Upper lobe of right lung (tissue), 1 donor: ENCODE measurements around the gene GALNT3. TPM values are rescaled to one million over a fixed set of nuclear protein-coding genes. Genes with fewer than 3 reads are reported as not detected.

Source experiments
- ATAC-seq: fragments of 200-7000 bp; cut with Tn5 transposase; one replicate; pipeline ENCODE4 v1.9.1; 2020; ENCODE audit warnings: mild to moderate bottlenecking, moderate library complexity
- DNase-seq: peaks from one replicate; pipeline ENCODE4 v3.0.0-alpha.2; 2020
- H3K27ac ChIP-seq: fragments of 200-600 bp; one replicate; pipeline ENCODE4 v1.8.0; 2022
- H3K27me3 ChIP-seq: fragments of 200-600 bp; one replicate; pipeline ENCODE4 v1.8.0; 2022; ENCODE audit warnings: mild to moderate bottlenecking
- H3K36me3 ChIP-seq: fragments of 200-600 bp; one replicate; pipeline ENCODE4 v1.8.0; 2022
- H3K4me1 ChIP-seq: fragments of 200-600 bp; one replicate; pipeline ENCODE4 v1.8.0; 2022
- H3K4me3 ChIP-seq: fragments of 200-600 bp; one replicate; pipeline ENCODE4 v1.8.0; 2022; ENCODE audit warnings: mild to moderate bottlenecking
- H3K9me3 ChIP-seq: fragments of 200-600 bp; one replicate; pipeline ENCODE4 v1.8.0; 2022
- CTCF ChIP-seq: fragments of 200-600 bp; IDR thresholded peaks from one replicate; pipeline ENCODE4 v1.8.0; 2022; ENCODE audit warnings: antibody characterized with exemption
- intact Hi-C: fragments of 100-400 bp; cut with DNase I; formaldehyde crosslinking; loops from one replicate; pipeline ENCODE4 v1.11.0; 2022
- total RNA-seq: library from RNA; stranded (reverse); fragmentation: NEBNext Ultra II Directional; extraction: Animal tissue kit (Norgen Biotek cat#: 25700); gene quantifications from one replicate; pipeline ENCODE4 v1.2.1, GENCODE V29; 2021
- donor health status: DM: no; HTN: yes; CAD: no; lungs with severe emphysema.

GALNT3 gene
- total RNA-seq, 1 donor from 2014 or later, result 25.8 TPM

DNA sequence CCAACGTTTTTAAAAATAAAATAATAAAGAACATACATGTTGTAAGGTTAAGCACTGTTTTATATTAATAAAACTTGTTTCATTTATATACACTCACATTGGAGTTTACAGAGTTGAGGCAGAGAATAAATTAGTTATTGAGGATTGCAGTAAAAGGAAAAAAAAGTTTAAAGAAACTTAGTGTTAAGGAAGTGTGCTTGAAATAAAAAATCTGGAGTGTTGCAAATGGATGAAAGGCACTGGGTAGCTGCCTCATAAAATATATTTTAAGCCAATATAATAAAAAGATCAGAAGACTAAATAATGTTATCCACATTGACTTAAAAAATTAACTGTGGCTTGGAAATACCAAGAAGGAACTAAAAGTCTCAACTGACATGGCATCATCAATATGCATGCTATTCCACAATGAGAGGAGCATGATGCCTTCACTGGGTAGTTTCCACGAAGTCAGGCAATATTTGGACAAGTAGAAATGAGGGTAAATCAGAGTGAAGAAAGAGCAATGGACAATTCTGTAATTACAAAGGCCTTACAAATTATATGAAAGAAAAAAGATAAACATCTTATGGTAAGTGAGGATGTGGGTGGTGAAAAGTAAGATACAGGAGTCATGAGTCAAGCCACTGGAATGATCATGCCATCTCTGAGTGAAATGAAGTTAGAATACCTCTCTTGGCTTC, 2.5 kb downstream of the GALNT3 start:
- no peak for DNase-seq
- Histone ChIP-seq H3K4me1 (no peaks in the 10 kb centered on the region), H3K4me3 (no peak overlapping the region), H3K27me3 (no peaks in the 10 kb centered on the region), H3K27ac (no peak overlapping the region), H3K36me3 (no peaks in the 10 kb centered on the region), H3K9me3 (no peaks in the 10 kb centered on the region)
- TF ChIP-seq CTCF, result no peak
- intact Hi-C loops, result no loop called here
- no peak for ATAC-seq

DNA sequence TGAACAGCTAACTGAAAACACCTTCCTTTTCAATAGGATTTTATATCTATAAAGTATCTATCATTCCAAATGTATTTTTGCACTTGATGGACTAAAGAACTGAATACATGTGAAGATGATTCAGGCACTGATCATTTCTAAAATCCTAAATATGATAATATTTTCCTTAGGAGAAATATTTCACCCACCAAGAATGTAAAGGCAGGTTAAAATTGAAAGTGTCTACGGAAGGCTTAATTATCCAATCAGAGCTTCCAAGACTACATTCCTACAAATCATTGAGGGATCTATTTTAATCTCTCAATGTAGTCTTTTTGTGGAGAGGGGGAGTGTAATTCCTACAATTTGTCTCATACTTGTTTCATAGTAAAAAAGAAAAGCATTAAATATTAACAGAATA, 3.6 kb downstream of the GALNT3 start:
- no peak for TF ChIP-seq CTCF
- Histone ChIP-seq H3K36me3 (no peaks in the 10 kb centered on the region), H3K9me3 (no peaks in the 10 kb centered on the region), H3K27ac (no peak overlapping the region), H3K27me3 (no peaks in the 10 kb centered on the region), H3K4me1 (no peaks in the 10 kb centered on the region), H3K4me3 (no peak overlapping the region)
- DNase-seq (no peak), ATAC-seq (no peak)
- intact Hi-C loops, result no loop called here

DNA sequence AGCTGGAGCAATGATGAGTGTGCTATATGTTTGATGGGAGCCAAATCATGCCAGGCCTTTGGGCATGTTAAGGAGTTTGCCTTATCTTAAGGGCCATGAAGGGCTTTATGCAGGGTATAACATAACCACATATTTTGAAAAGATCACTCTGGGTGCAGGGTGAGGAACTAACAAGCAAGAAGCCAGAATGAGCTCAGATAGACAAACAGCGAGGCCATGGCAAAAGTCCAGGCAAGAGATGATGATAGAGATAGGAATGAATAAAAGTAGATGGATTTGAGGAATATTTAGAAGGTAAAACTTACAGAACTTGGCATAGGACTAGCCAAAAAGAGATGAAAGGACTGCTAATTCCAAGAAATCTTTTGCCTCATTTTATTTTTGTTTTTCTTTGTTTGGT, 6.7 kb downstream of the GALNT3 start:
- no peak for TF ChIP-seq CTCF
- no peak for DNase-seq
- intact Hi-C loops, result no loop called here
- no peaks in the 10 kb centered on the region for H3K4me1 ChIP-seq
- ATAC-seq, result no peak
- H3K4me3 ChIP-seq, result no peak overlapping the region
- no peak overlapping the region for H3K27ac ChIP-seq
- H3K9me3 ChIP-seq, result no peaks in the 10 kb centered on the region
- no peaks in the 10 kb centered on the region for H3K36me3 ChIP-seq
- H3K27me3 ChIP-seq, result no peaks in the 10 kb centered on the region

DNA sequence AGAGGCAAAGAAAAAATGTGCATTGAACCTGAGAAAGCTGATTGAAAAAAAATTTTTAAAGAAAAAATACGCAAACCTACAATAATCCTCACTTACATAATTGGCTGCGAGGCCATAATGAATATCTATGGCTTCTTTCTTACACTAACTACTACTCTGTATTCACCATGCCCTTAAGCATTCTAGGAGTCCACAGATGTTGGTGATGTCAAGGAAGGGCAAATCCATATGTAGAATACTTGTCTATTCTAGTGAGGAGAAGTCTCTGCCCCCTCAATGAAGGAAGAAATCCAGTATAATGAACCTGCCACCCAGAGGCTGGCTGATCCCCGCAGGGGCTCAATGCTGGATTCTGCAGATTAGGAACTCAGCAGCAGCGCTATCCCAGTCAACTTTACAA, 14.3 kb downstream of the GALNT3 start:
- ATAC-seq (no peak), DNase-seq (no peak)
- no peak for TF ChIP-seq CTCF

DNA sequence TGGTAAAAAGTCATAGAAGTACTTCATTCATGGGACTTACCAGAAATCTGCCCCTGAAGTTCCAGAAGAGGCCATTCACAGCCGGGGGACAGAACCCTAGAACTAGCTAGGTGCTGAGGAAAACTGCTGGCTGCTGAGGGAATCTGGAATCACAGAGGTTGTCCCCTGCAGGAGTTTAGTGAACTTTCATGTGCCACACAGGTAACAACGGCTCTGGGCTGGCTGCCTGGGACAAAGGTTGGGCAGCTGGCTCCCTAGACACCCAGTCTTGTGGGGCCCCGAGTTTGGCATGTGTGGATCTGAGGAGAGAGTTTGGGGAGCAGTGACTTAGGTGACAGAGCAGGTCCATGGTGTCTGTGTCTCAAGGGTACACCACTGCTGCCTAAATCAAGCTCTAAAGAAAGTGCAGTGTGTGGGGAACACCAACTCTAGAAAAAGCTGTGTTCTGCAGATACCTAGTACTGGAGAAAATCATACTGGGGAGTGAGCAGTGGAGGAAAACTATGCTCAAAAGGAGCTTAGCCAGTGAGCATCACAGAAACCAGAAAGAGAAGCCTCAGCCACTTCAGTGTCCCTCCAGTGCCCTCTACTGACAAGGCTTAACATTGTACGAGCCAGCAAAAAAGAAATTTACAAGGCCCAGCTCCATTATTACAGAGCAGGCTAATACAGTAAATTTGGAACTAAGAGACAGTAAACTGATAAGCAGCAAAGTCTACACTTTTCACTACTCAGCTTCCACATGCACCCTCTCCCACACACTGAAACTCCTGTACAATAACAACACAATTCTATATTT, 15.2 kb downstream of the GALNT3 start:
- ATAC-seq, result peak; percentile 70

More for the DNA sequence above, 14.3 kb downstream of the GALNT3 start:
- H3K27ac ChIP-seq, result no peak overlapping the region
- H3K4me1 ChIP-seq, result no peaks in the 10 kb centered on the region
- H3K36me3 ChIP-seq, result no peaks in the 10 kb centered on the region
- intact Hi-C loops, result no loop called here
- H3K27me3 ChIP-seq, result no peaks in the 10 kb centered on the region
- no peak overlapping the region for H3K4me3 ChIP-seq
- no peaks in the 10 kb centered on the region for H3K9me3 ChIP-seq

More for the DNA sequence above, 15.2 kb downstream of the GALNT3 start:
- Histone ChIP-seq H3K4me1 (no peaks in the 10 kb centered on the region), H3K4me3 (no peak overlapping the region), H3K27ac (no peak overlapping the region), H3K27me3 (no peaks in the 10 kb centered on the region), H3K36me3 (no peaks in the 10 kb centered on the region), H3K9me3 (no peaks in the 10 kb centered on the region)
- intact Hi-C loops, result no loop called here
- DNase-seq, result no peak
- peak; percentile 26 for TF ChIP-seq CTCF
